PFSK-1 (cell line): ENCODE results near the gene FICD.

Experiments
- FOXP2 ChIP-seq: optimal IDR thresholded peaks from 2 replicates; pipeline ENCODE3; 2011; ENCODE audit warnings: borderline replicate concordance, control low read depth, inconsistent platforms; ENCODE audit not compliant: insufficient read depth; ENCODE audit errors: extremely low read length, extremely low read depth
- POLR2AphosphoS5 ChIP-seq: IDR thresholded peaks from 2 replicates; pipeline ENCODE4 v1.6.1; 2012; ENCODE audit warnings: low read depth, mild to moderate bottlenecking, control low read depth, low read length, moderate library complexity
- REST ChIP-seq, 2 experiments: IDR thresholded peaks; 2 replicates each; pipeline versions ENCODE4 v1.6.1 to v1.8.0; 2011 to 2012; ENCODE audit warnings: low read depth in 2 of 2, low read length in 2 of 2, control low read depth in 1 of 2, inconsistent platforms in 1 of 2, mild to moderate bottlenecking in 1 of 2, moderate library complexity in 1 of 2; ENCODE audit not compliant: insufficient read depth in 1 of 2
- SIN3A ChIP-seq: IDR thresholded peaks from 2 replicates; pipeline ENCODE4 v1.6.1; 2012; ENCODE audit warnings: mild to moderate bottlenecking, low read length, moderate library complexity, borderline replicate concordance; ENCODE audit not compliant: insufficient read depth
- TAF1 ChIP-seq: IDR thresholded peaks from 2 replicates; pipeline ENCODE4 v1.6.1; 2012; ENCODE audit warnings: low read length, control low read depth, borderline replicate concordance; ENCODE audit not compliant: insufficient read depth

GRCh38 chr12:108483213-108484059 is 31.6 kb upstream of the FICD start:
- TF ChIP-seq TAF1, result no peak
- TF ChIP-seq POLR2AphosphoS5, result no peak
- no peak for TF ChIP-seq REST (IDR thresholded peaks at IDR 0.05; ENCODE audit: insufficient read depth in 1 of 2, low read depth in 2 of 2, low read length in 2 of 2)
- no peak for TF ChIP-seq SIN3A
- no peak for TF ChIP-seq FOXP2
